Activated CD4-positive, alpha-beta T cell treated with anti-CD3 and anti-CD28 coated beads, Interleukin-2, amount 50 U/mL, for 1 hour (primary cell): ENCODE measurements around the gene FAP.

ENCODE experiments used
- DNase-seq: peaks from one replicate; pipeline ENCODE4 v3.0.0-alpha.2; 2020

Gene FAP

DNA sequence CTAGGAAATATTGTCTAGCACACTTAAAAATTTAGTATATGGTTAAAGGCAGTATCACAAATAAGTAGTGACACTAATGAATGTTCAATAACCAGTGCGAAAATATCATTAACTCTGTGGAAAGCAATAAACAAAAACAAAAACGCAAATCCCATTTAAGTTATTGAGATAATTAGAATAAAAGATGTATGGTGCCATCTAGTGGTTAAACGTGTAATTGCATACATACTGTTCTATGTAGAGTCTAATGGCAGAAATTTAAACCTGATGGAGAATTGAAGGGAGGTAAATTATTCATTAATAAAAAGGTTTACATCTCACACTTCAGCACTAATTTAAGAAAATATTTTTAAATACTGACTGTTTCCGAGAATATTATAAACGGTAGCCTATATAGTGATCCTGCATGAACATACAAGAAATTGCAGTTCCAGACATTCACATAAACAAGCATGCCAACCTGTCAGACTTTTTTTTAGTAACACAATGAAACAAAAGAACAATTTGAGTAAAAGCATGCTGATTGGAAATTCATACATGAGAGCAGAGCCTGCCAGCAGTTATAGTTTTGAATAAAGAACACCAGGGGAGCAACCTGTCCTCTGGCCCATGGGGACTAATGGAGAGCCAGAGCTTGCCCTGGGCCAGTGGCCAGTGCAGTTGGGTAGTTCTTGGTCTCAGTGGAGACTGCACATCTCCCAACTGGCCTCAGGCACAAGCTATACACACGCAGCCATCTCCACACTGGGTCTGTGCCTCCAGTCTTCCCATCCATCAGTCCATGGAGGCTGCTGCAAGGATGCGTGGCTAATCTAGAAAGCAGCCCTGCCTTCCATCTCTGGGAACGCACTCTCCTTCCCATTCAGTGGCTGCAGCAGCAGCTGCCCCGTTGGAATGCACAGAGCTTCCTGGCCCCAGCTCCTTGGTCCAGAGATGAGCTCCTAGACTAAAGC, 119.2 kb downstream of the FAP start:
- DNase-seq, result no peak
